Upper lobe of right lung (tissue), 1 donor: ENCODE data around the gene GTPBP4. TPM values are rescaled to one million over a fixed set of nuclear protein-coding genes. Genes with fewer than 3 reads are reported as not detected.
A peak's percentile ranks its signal among the peaks of the same experiment; 100 is the strongest.

ENCODE experiments used
- ATAC-seq: fragments of 200-7000 bp; cut with Tn5 transposase; one replicate; pipeline ENCODE4 v1.9.1; 2020; ENCODE audit warnings: mild to moderate bottlenecking, moderate library complexity
- DNase-seq: peaks from one replicate; pipeline ENCODE4 v3.0.0-alpha.2; 2020
- H3K27ac ChIP-seq: fragments of 200-600 bp; one replicate; pipeline ENCODE4 v1.8.0; 2022
- H3K27me3 ChIP-seq: fragments of 200-600 bp; one replicate; pipeline ENCODE4 v1.8.0; 2022; ENCODE audit warnings: mild to moderate bottlenecking
- H3K36me3 ChIP-seq: fragments of 200-600 bp; one replicate; pipeline ENCODE4 v1.8.0; 2022
- H3K4me1 ChIP-seq: fragments of 200-600 bp; one replicate; pipeline ENCODE4 v1.8.0; 2022
- H3K4me3 ChIP-seq: fragments of 200-600 bp; one replicate; pipeline ENCODE4 v1.8.0; 2022; ENCODE audit warnings: mild to moderate bottlenecking
- H3K9me3 ChIP-seq: fragments of 200-600 bp; one replicate; pipeline ENCODE4 v1.8.0; 2022
- intact Hi-C: fragments of 100-400 bp; cut with DNase I; formaldehyde crosslinking; loops from one replicate; pipeline ENCODE4 v1.11.0; 2022
- total RNA-seq: library from RNA; stranded (reverse); fragmentation: NEBNext Ultra II Directional; extraction: Animal tissue kit (Norgen Biotek cat#: 25700); gene quantifications from one replicate; pipeline ENCODE4 v1.2.1, GENCODE V29; 2021
- TF ChIP-seq, protein P1 (sequence below): fragments of 200-600 bp; IDR thresholded peaks from one replicate; pipeline ENCODE4 v1.8.0; 2022; ENCODE audit warnings: antibody characterized with exemption
- donor health status: DM: no; HTN: yes; CAD: no; lungs with severe emphysema.

The GTPBP4 gene
- total RNA-seq, 1 donor from 2014 or later = 36.5 TPM

DNA sequence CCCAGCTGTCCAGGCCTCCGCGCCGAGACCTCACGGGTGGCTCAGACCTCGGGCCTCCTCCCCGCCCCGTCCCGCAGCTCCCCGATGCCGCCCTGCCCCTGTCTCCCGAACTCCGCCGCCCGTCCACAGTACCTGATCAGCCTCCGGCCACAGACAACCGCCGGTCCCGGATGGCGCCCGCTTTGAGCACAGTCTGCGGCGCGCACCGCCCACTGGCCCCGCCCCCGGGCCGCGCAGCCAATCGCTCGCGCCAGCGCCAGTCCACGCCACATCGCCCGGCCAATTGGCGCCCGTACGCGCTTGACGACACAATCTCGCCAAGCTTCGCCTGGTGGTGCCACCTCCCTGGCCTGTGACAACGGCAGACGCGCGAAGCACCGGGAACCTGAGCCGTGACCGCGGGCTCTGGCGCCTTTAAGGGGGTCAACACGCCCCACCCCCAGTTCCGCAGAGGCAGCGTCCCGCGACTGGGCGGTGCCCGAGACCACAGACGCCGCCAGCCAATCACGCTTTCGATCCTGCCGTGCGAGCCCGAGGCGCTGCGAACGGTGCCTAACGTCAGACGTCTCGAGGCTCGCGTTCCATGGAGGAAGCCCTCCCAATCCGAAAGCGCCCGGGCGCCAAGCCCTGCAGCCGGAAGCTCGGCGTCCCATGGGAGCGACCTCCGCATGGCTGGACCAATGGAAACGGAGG, 60.6 kb downstream of the GTPBP4 start, which contains the start of gene IDI1:
TSS of gene IDI1 (minus strand) at position 388 of the 693 bp plus-strand sequence. CDS start at position 272, 116 bp downstream.
- no peaks in the 10 kb centered on the region for H3K9me3 ChIP-seq
- intact Hi-C loops = no loop called here
- H3K27me3 ChIP-seq = no peaks in the 10 kb centered on the region
- peaks cover 33% of the 10 kb centered on the region for H3K4me1 ChIP-seq
- TF ChIP-seq, protein P1, sequence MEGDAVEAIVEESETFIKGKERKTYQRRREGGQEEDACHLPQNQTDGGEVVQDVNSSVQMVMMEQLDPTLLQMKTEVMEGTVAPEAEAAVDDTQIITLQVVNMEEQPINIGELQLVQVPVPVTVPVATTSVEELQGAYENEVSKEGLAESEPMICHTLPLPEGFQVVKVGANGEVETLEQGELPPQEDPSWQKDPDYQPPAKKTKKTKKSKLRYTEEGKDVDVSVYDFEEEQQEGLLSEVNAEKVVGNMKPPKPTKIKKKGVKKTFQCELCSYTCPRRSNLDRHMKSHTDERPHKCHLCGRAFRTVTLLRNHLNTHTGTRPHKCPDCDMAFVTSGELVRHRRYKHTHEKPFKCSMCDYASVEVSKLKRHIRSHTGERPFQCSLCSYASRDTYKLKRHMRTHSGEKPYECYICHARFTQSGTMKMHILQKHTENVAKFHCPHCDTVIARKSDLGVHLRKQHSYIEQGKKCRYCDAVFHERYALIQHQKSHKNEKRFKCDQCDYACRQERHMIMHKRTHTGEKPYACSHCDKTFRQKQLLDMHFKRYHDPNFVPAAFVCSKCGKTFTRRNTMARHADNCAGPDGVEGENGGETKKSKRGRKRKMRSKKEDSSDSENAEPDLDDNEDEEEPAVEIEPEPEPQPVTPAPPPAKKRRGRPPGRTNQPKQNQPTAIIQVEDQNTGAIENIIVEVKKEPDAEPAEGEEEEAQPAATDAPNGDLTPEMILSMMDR = no peak
- peak within 1 kb of the TSS; percentile 94 for H3K4me3 ChIP-seq
- peaks cover 21% of the 10 kb centered on the region for H3K36me3 ChIP-seq
- DNase-seq = peak; percentile 99
- peak within 1 kb of the TSS; percentile 99 for H3K27ac ChIP-seq
- peak; percentile 95 for ATAC-seq

- intact Hi-C loops = no loop called here
- ATAC-seq = no peak
- Histone ChIP-seq H3K36me3 (peaks cover 26% of the 10 kb centered on the region), H3K9me3 (no peaks in the 10 kb centered on the region), H3K4me3 (peak overlapping the region; percentile 94), H3K27me3 (no peaks in the 10 kb centered on the region), H3K27ac (peak overlapping the region; percentile 99), H3K4me1 (peaks cover 33% of the 10 kb centered on the region)
- TF ChIP-seq, protein P1 = no peak
- DNase-seq = no peak
Measured at GRCh38 chr10:1049425-1049958, 61.3 kb downstream of the GTPBP4 start.

DNA sequence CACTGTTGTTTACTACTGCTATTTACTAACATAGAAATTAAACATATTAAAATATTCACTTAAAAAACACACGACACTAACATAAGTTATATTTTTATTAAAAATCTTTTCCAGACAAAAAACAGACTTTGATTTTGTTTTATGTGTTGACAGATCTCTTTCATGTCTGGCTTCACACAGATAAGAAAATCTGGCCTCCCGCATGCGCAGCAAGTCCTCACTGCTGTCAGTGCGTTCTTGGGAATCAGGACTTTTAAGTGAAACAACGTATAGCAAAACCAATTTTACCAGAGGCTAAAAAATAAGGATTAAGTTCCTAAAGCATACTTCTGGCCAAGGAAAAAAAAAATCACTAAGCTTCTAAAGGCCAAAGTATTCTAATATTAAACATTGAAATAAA, 61.9 kb downstream of the GTPBP4 start:
- peak overlapping the region; percentile 94 for H3K4me3 ChIP-seq
- intact Hi-C loops = no loop called here
- DNase-seq = no peak

GRCh38 chr10:1050554-1050953, 62.3 kb downstream of the GTPBP4 start:
- intact Hi-C loops = no loop called here
- TF ChIP-seq, protein P1 = no peak
- H3K4me1 ChIP-seq = peaks cover 38% of the 10 kb centered on the region
- H3K36me3 ChIP-seq = peaks cover 26% of the 10 kb centered on the region
- no peaks in the 10 kb centered on the region for H3K27me3 ChIP-seq
- ATAC-seq (no peak), DNase-seq (no peak)
- peak overlapping the region; percentile 94 for H3K4me3 ChIP-seq
- peak overlapping the region; percentile 99 for H3K27ac ChIP-seq
- H3K9me3 ChIP-seq = no peaks in the 10 kb centered on the region

More for the DNA sequence above, 61.9 kb downstream of the GTPBP4 start:
- peaks cover 34% of the 10 kb centered on the region for H3K4me1 ChIP-seq
- H3K9me3 ChIP-seq = no peaks in the 10 kb centered on the region
- TF ChIP-seq, protein P1 = no peak
- ATAC-seq = no peak
- no peaks in the 10 kb centered on the region for H3K27me3 ChIP-seq
- H3K27ac ChIP-seq = peak overlapping the region; percentile 99
- H3K36me3 ChIP-seq = peaks cover 26% of the 10 kb centered on the region

DNA sequence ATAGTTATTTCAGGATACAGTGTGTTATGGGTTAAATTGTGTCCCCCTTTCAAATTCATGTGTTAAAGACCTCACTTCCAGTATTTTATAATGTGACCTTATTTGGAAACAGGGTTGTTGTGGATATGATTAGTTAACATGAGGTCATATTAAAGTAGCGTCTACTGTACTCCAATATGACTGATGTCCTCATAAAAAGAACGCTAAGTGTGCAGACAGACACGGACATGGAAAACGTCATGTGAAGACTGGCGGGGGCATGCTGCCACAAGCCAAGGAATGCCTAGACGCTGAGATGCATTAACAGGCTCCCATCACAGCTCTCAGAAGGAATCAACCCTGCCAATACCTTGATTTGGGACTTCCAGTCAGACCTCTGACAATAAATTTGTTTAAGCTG, 66.5 kb downstream of the GTPBP4 start:
- Histone ChIP-seq H3K27me3 (no peaks in the 10 kb centered on the region), H3K4me3 (peak overlapping the region; percentile 75), H3K36me3 (peaks cover 36% of the 10 kb centered on the region), H3K4me1 (peaks cover 46% of the 10 kb centered on the region), H3K27ac (no peak overlapping the region), H3K9me3 (no peaks in the 10 kb centered on the region)
- ATAC-seq (no peak), DNase-seq (no peak)
- intact Hi-C loops = no loop called here
- TF ChIP-seq, protein P1 = no peak
